Uterus (tissue), 2 donors: ENCODE measurements around the gene AQP11.

Experiments used
- CTCF ChIP-seq, 4 experiments: fragments of 200-600 bp in 2 of 4; fragments of 450-650 bp in 2 of 4; sonication (generic) in 2 of 4; IDR thresholded peaks; one replicate each; pipeline ENCODE4 v1.5.1; 2016 to 2019; ENCODE audit warnings: antibody characterized with exemption in 4 of 4, mild to moderate bottlenecking in 2 of 4, moderate library complexity in 1 of 4
- POLR2A ChIP-seq, 2 donors: fragments of 450-650 bp; IDR thresholded peaks; one replicate each; pipeline ENCODE4 v1.6.1; 2016; ENCODE audit warnings: antibody characterized with exemption in 2 of 2, mild to moderate bottlenecking in 1 of 2, moderate library complexity in 1 of 2

- no peak for TF ChIP-seq CTCF (IDR thresholded peaks at IDR 0.05)
- TF ChIP-seq POLR2A (IDR thresholded peaks at IDR 0.05): no peak
These were observed 20.7 kb upstream of the AQP11 start for GRCh38 chr11:77568916-77569675.
